NCI-H226 (cell line): ENCODE measurements around the gene GOLGA8Q.
A peak's percentile ranks its signal among the peaks of the same experiment; 100 is the strongest.
"Not testable (repeated sequence)": the region's sequence is repeated elsewhere in the genome, so short reads cannot be mapped to it uniquely, and the experiment has no call there.

Source experiments
- DNase-seq: peaks from one replicate; pipeline ENCODE4 v3.0.0-alpha.2; 2015

GOLGA8Q gene

GRCh38 chr15:30551750-30552149, at the start of gene GOLGA8Q:
TSS of gene GOLGA8Q (plus strand) at chr15:30552050. CDS start at chr15:30552078, 28 bp downstream.
- DNase-seq: not testable (repeated sequence)

- not testable (repeated sequence) for DNase-seq
These were observed 48.7 kb upstream of the GOLGA8Q start for GRCh38 chr15:30502904-30503781.

- not testable (repeated sequence) for DNase-seq
These were observed 47.5 kb upstream of the GOLGA8Q start for GRCh38 chr15:30504162-30504843.

GRCh38 chr15:30514545-30514944, 37.3 kb upstream of the GOLGA8Q start:
- not testable (repeated sequence) for DNase-seq

- not testable (repeated sequence) for DNase-seq
These were observed 28.2 kb upstream of the GOLGA8Q start for GRCh38 chr15:30523453-30524243.

- DNase-seq: not testable (repeated sequence)
These were observed 25.9 kb upstream of the GOLGA8Q start for GRCh38 chr15:30525912-30526311.

- DNase-seq: not testable (repeated sequence)
These were observed 22.8 kb upstream of the GOLGA8Q start for GRCh38 chr15:30529049-30529448.

- DNase-seq: not testable (repeated sequence)
These were observed 15.1 kb downstream of the GOLGA8Q start for GRCh38 chr15:30566949-30567348.

- not testable (repeated sequence) for DNase-seq
These were observed 21.2 kb downstream of the GOLGA8Q start for GRCh38 chr15:30573012-30573491.

- not testable (repeated sequence) for DNase-seq
These were observed 27.6 kb downstream of the GOLGA8Q start for GRCh38 chr15:30579394-30579970.

- DNase-seq: not testable (repeated sequence)
These were observed 28.9 kb downstream of the GOLGA8Q start for GRCh38 chr15:30580716-30581115.

GRCh38 chr15:30598953-30599352, 47.1 kb downstream of the GOLGA8Q start:
- not testable (repeated sequence) for DNase-seq

- peak; percentile 1 for DNase-seq
These were observed 51.9 kb downstream of the GOLGA8Q start, which contains the start of gene GOLGA8H for GRCh38 chr15:30603796-30604195. TSS of gene GOLGA8H (plus strand) at chr15:30604028. CDS start at chr15:30604126, 98 bp downstream.
